AG09319 (cell line): ENCODE data around the gene RAB35.

Experiments
- DNase-seq: peaks from one replicate; pipeline ENCODE4 v3.0.0-alpha.2; 2010; ENCODE audit warnings: low read depth; ENCODE audit errors: extremely low read depth
- CTCF ChIP-seq: IDR thresholded peaks from 2 replicates; pipeline ENCODE4 v1.5.1; 2011; ENCODE audit warnings: low read depth, mild to moderate bottlenecking, inconsistent platforms, low read length, moderate library complexity

The RAB35 gene

GRCh38 chr12:120132863-120133385, 16.4 kb upstream of the RAB35 start:
- DNase-seq: no peak
- TF ChIP-seq CTCF: no peak

- TF ChIP-seq CTCF: no peak
- DNase-seq: no peak
Measured at GRCh38 chr12:120132054-120132836, 15.7 kb upstream of the RAB35 start.

- no peak for TF ChIP-seq CTCF
- no peak for DNase-seq
Measured at GRCh38 chr12:120131116-120131515, 14.6 kb upstream of the RAB35 start.

GRCh38 chr12:120130011-120130410, 13.5 kb upstream of the RAB35 start:
- no peak for TF ChIP-seq CTCF

DNA sequence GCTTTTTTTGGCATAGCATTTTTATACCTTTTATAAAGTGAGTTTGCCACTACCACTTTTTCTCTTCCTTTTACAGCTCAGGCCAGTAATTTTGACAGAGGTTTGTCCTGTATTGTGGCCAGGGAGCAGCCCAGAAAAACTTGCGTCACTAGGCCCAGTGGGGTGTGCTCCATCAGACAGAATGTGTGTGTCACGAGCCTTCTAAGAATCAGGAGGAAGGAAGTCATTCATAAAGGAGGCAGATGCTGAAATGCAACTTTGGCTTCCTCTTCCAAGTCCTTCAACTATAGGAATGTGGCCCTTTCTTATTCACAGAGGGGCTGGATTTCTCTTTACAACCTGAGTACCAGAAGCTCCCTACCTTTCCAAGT, 10.1 kb upstream of the RAB35 start:
- DNase-seq: no peak
- TF ChIP-seq CTCF: no peak

More at GRCh38 chr12:120130011-120130410, 13.5 kb upstream of the RAB35 start:
- DNase-seq: no peak

DNA sequence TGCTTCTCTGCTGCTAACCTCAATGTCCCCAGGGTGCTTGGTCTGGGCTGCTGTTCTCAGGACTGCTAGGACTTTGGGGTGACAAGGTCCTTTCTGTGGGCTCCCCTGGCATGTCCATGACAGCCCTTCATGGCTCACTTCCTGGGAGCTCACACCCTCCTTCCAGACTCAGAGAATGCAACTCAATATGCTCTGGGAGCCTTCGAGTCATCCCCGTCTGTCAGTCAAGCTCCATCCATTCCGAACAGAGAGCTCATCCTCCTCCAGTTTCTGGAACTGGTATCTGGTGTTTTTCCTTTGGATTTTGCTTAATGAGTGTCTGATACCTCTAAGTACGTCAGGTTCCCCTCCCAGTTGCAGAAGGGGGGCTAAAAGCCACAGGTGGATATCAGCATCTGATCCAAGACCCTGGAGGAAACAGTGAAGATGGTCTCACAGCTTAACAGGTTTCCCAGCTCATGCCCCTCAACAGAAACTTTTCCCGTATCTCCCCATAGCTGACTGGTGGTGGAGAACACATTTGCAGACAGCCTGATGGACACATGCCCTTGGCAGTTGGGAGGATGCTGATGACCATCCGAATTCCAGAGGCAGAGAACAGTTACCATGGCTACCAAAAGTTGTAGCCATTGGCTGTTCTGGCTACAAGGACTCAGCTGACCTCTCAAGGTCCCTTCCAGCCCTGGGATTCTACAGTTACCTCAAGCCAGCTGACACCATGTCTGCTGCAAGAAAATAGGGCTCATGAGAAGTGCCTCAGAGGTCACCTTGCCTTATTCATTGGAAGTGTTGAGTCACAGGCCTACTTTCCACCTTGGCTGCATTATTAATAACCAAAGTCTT, 9.5 kb upstream of the RAB35 start:
- TF ChIP-seq CTCF: no peak
- no peak for DNase-seq

- no peak for DNase-seq
- TF ChIP-seq CTCF: no peak
Measured at GRCh38 chr12:120125029-120125428, 8.5 kb upstream of the RAB35 start.
